ENCODE results near the gene SDHAF3.
"Not testable (repeated sequence)": the region's sequence is repeated elsewhere in the genome, so short reads cannot be mapped to it uniquely, and the experiment has no call there.

GRCh38 chr7:97196174-97196573 lies 78.7 kb downstream of the SDHAF3 start:
- TF ChIP-seq MAX (IDR thresholded peaks at IDR 0.05); CTCF (IDR thresholded peaks at IDR 0.05; ENCODE audit: low read depth, low read length, missing input control); RXRA (IDR thresholded peaks at IDR 0.05); RAD21 (IDR thresholded peaks at IDR 0.05); SP1 (IDR thresholded peaks at IDR 0.05): not testable (repeated sequence)
